Activated CD4-positive, alpha-beta memory T cell treated with anti-CD3 and anti-CD28 coated beads for 36 hours (primary cell): Measurements from ENCODE around the gene SYT9. TPM values are rescaled to one million over a fixed set of nuclear protein-coding genes. Genes with fewer than 3 reads are reported as not detected.
"Not testable (repeated sequence)": the region's sequence is repeated elsewhere in the genome, so short reads cannot be mapped to it uniquely, and the experiment has no call there.

ENCODE experiments used
- CTCF ChIA-PET: fragments of 350-600 bp; sonication (Branson Sonifier 250); formaldehyde crosslinking; loops from one replicate; lab custom pipeline; 2021; ENCODE audit warnings: antibody characterized with exemption, inconsistent platforms; lab: Charles Lee
- POLR2A ChIA-PET: fragments of 350-600 bp; sonication (Branson Sonifier 250); formaldehyde crosslinking; loops from one replicate; lab custom pipeline; 2021; ENCODE audit warnings: antibody characterized with exemption; lab: Charles Lee
- DNase-seq: peaks from one replicate; pipeline ENCODE4 v3.0.0-alpha.2; 2020
- H3K27ac Mint-ChIP-seq: one replicate; pipeline ENCODE4 v1.8.0; 2021; ENCODE audit warnings: mixed read lengths
- H3K27me3 Mint-ChIP-seq: one replicate; pipeline ENCODE4 v1.8.0; 2021; ENCODE audit warnings: mixed read lengths
- H3K36me3 Mint-ChIP-seq: one replicate; pipeline ENCODE4 v1.8.0; 2021; ENCODE audit warnings: mixed read lengths
- H3K4me1 Mint-ChIP-seq: one replicate; pipeline ENCODE4 v1.8.0; 2021; ENCODE audit warnings: low read depth, mixed read lengths
- H3K4me3 Mint-ChIP-seq: one replicate; pipeline ENCODE4 v1.8.0; 2021; ENCODE audit warnings: mild to moderate bottlenecking, mixed read lengths
- H3K9me3 Mint-ChIP-seq: one replicate; pipeline ENCODE4 v1.8.0; 2021; ENCODE audit warnings: mixed read lengths
- intact Hi-C: fragments of 100-400 bp; cut with micrococcal nuclease; formaldehyde crosslinking; loops from one replicate; pipeline ENCODE4 v1.15.1; 2023
- microRNA-seq: library from miRNA; unstranded; fragments of <30 nt; microRNA quantifications from one replicate; pipeline ENCODE4 v1.2.0, GENCODE V29; 2022; ENCODE audit warnings: borderline number of aligned reads, borderline microRNAs expressed, borderline replicate concordance
- total RNA-seq, 2 experiments: library from RNA; stranded (reverse); gene quantifications; one replicate each; pipeline ENCODE4 v1.2.3, GENCODE V29; 2021

The SYT9 gene
- total RNA-seq, 2 experiments from 2014 or later: not detected

GRCh38 chr11:7517743-7518142, 266.0 kb downstream of the SYT9 start:
- H3K4me1 Mint-ChIP-seq: peaks cover 23% of the 10 kb centered on the region
- CTCF ChIA-PET, POLR2A ChIA-PET, H3K36me3 Mint-ChIP-seq, H3K4me3 Mint-ChIP-seq, H3K27ac Mint-ChIP-seq, H3K9me3 Mint-ChIP-seq, H3K27me3 Mint-ChIP-seq, DNase-seq, intact Hi-C loops: not testable (repeated sequence)

Small RNA genes within 50 kb of the gene (microRNA-seq; reads per million reads assigned to microRNA genes)
- gene MIR302E: not detected

Other genes with a start within 250 kb of the SYT9 start
- not detected for gene ZNF214, start 231.6 kb upstream of the SYT9 start, total RNA-seq
- under 1 TPM in 1 of 2 experiments, not detected in 1; 0.07 TPM for gene NLRP14, start 231.4 kb upstream of the SYT9 start, total RNA-seq
- gene RBMXL2, start 162.9 kb upstream of the SYT9 start, total RNA-seq: not detected
- not detected for gene OLFML1, start 233.6 kb downstream of the SYT9 start, total RNA-seq